GM13977 (cell line): ENCODE results near the gene IFNA16.
"Not testable (repeated sequence)": the region's sequence is repeated elsewhere in the genome, so short reads cannot be mapped to it uniquely, and the experiment has no call there.

Experiments
- DNase-seq: peaks from one replicate; pipeline ENCODE4 v3.0.0; 2012; ENCODE audit warnings: low spot score
- in situ Hi-C: fragments of 300-500 bp; cut with MboI; formaldehyde crosslinking; loops from one replicate; pipeline ENCODE4 v1.12.0; 2022; ENCODE audit warnings: low sequenced_read_pairs, low pct_unique_long_range_greater_than_20kb, mixed read lengths, inconsistent platforms; ENCODE audit not compliant: unreplicated experiment
- TF ChIP-seq, protein P1 (sequence below): IDR thresholded peaks from 2 replicates; pipeline ENCODE4 v1.5.1; 2012; ENCODE audit warnings: mild to moderate bottlenecking, control low read depth; ENCODE audit not compliant: insufficient read depth; ENCODE audit errors: extremely low read depth, missing control alignments

Gene IFNA16

GRCh38 chr9:21194867-21195776 is 22.0 kb downstream of the IFNA16 start:
- DNase-seq, in situ Hi-C loops: not testable (repeated sequence)
- TF ChIP-seq, protein P1, sequence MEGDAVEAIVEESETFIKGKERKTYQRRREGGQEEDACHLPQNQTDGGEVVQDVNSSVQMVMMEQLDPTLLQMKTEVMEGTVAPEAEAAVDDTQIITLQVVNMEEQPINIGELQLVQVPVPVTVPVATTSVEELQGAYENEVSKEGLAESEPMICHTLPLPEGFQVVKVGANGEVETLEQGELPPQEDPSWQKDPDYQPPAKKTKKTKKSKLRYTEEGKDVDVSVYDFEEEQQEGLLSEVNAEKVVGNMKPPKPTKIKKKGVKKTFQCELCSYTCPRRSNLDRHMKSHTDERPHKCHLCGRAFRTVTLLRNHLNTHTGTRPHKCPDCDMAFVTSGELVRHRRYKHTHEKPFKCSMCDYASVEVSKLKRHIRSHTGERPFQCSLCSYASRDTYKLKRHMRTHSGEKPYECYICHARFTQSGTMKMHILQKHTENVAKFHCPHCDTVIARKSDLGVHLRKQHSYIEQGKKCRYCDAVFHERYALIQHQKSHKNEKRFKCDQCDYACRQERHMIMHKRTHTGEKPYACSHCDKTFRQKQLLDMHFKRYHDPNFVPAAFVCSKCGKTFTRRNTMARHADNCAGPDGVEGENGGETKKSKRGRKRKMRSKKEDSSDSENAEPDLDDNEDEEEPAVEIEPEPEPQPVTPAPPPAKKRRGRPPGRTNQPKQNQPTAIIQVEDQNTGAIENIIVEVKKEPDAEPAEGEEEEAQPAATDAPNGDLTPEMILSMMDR, result peak; percentile 77

DNA sequence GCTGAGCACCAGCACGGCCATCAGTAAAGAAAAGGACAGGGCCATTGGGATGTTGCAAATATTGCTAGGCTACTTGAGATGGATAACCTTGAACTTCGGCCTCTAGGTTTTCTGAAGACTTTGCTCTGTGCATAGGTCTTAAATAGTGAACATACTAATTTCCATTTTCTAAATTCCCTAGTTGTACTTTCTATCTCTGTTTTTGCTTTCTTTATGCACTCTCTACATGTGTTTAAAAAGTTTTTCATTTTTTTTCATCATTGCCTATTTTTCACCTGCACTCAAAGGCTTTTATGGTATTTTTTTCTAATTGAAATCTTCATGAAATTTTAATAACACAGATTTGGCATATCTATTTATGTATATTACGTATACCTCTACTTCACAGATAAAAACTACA is 29.6 kb downstream of the IFNA16 start, which contains the start of gene IFNA4:
TSS of gene IFNA4 (minus strand) at position 101 of the 400 bp plus-strand sequence. CDS start at position 45, 56 bp downstream.
- DNase-seq, result not testable (repeated sequence)

GRCh38 chr9:21182810-21183736 is 34.0 kb downstream of the IFNA16 start:
- DNase-seq, in situ Hi-C loops: not testable (repeated sequence)
- TF ChIP-seq, protein P1, result peak; percentile 61

More for the DNA sequence above, 29.6 kb downstream of the IFNA16 start, which contains the start of gene IFNA4:
- in situ Hi-C loops, result not testable (repeated sequence)

DNA sequence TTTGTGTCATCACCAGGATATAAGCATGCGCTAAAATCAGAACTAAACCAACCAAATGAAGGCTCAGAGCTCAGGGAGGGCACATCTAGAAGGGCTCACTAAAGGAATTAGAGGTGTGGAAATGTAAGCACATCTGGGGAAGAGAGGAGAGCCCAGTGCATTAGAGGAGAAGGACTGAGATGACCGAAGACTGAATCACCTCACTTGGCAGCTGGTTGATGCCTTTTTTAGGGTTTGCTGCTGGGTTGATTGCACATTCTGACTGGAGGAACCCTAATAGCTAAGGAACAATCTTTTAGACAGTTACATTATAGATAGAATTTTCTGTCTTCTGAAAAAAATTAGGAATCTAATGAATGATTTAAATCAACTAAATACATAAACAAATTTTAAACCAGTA is 42.4 kb downstream of the IFNA16 start:
- in situ Hi-C loops, result no loop called here
- no peak for DNase-seq

GRCh38 chr9:21172156-21172555 is 45.0 kb downstream of the IFNA16 start:
- TF ChIP-seq, protein P1, result no peak
- in situ Hi-C loops, result no loop called here

More for the DNA sequence above, 42.4 kb downstream of the IFNA16 start:
- TF ChIP-seq, protein P1, result no peak

DNA sequence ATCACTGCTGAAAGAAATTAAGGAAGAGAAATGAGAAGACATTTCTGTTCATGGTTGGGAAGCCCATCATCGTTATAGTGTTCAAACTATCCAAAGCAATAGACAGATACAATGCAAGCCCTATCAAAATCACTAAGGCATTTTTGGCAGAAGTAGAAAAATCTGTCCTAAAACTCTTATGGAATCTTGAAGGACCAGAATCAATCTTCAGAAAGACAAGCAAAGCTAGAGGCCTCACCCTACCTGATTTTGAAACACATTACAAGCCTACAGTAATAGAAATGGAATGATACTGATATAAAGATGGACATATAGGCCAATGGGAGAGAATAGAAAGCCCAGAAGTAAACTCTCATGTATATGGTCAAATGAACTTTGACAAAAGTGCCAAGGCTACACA is 45.8 kb downstream of the IFNA16 start:
- no peak for DNase-seq
- in situ Hi-C loops, result no loop called here
- TF ChIP-seq, protein P1, result no peak

More at GRCh38 chr9:21172156-21172555, 45.0 kb downstream of the IFNA16 start:
- no peak for DNase-seq

GRCh38 chr9:21166560-21166959 is 50.6 kb downstream of the IFNA16 start, which contains the start of gene IFNA21:
Gene IFNA21, minus strand, starts transcription at chr9:21166660. Its CDS starts 48 bp downstream, at chr9:21166612.
- DNase-seq, in situ Hi-C loops: not testable (repeated sequence)
